Nephron progenitor cell (in vitro differentiated cells): ENCODE data around the gene CRAMP1.

Experiments
- DNase-seq: peaks from one replicate; pipeline ENCODE4 v3.0.0; 2021
- H3K27ac Mint-ChIP-seq: 2 replicates; pipeline ENCODE4 v1.8.0; 2021; ENCODE audit warnings: mild to moderate bottlenecking, moderate library complexity, mixed read lengths
- H3K27me3 Mint-ChIP-seq: 2 replicates; pipeline ENCODE4 v1.8.0; 2021; ENCODE audit warnings: mild to moderate bottlenecking, low read depth, mixed read lengths; ENCODE audit not compliant: poor library complexity
- H3K36me3 Mint-ChIP-seq: 2 replicates; pipeline ENCODE4 v1.8.0; 2021; ENCODE audit warnings: low read depth, mixed read lengths
- H3K4me1 Mint-ChIP-seq: 2 replicates; pipeline ENCODE4 v1.8.0; 2021; ENCODE audit warnings: mixed read lengths
- H3K4me3 Mint-ChIP-seq: 2 replicates; pipeline ENCODE4 v1.8.0; 2021; ENCODE audit warnings: mild to moderate bottlenecking, moderate library complexity, mixed read lengths
- H3K9me3 Mint-ChIP-seq: 2 replicates; pipeline ENCODE4 v1.8.0; 2021; ENCODE audit warnings: mild to moderate bottlenecking, moderate library complexity, mixed read lengths
- TF ChIP-seq, protein P1 (sequence below): fragments of 200-600 bp; sonication (generic); IDR thresholded peaks from 2 replicates; pipeline ENCODE4 v1.5.0; 2021; ENCODE audit warnings: antibody characterized with exemption

CRAMP1 gene

DNA sequence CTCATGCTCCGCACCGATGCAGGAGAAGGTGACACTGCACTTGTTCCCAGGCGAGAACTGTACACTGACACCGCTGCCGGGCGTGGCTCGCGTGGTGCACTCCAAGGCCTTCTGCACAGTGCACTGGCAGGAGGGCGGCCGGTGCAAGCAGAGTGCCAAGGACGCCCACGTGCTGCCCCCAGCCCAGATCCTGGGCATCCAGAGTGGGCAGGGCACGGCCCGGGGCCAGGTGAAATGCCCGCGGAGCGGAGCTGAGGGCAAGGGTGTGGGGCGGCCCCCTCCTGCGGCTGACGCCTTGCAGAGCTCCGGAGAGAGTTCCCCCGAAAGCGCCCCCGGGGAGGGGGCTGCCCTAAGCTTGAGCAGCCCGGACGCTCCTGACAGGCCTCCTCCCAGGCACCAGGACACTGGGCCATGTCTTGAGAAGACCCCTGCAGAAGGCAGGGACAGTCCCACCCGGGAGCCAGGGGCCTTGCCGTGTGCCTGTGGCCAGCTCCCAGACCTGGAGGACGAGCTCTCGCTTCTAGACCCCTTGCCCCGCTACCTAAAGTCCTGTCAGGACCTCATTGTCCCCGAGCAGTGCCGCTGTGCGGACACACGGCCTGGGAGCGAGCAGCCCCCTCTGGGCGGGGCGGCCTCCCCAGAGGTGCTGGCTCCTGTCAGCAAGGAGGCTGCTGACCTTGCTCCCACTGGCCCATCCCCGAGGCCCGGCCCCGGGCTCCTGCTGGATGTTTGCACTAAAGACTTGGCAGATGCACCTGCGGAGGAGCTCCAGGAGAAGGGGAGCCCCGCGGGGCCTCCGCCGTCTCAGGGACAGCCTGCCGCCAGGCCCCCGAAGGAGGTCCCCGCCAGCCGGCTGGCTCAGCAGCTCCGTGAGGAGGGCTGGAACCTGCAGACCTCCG, 44.0 kb downstream of the CRAMP1 start:
- no peak overlapping the region for H3K4me3 Mint-ChIP-seq
- peaks cover 12% of the 10 kb centered on the region for H3K27me3 Mint-ChIP-seq
- DNase-seq = no peak
- H3K9me3 Mint-ChIP-seq = peaks cover under 1% of the 10 kb centered on the region
- no peak overlapping the region for H3K27ac Mint-ChIP-seq
- no peaks in the 10 kb centered on the region for H3K4me1 Mint-ChIP-seq
- TF ChIP-seq, protein P1, sequence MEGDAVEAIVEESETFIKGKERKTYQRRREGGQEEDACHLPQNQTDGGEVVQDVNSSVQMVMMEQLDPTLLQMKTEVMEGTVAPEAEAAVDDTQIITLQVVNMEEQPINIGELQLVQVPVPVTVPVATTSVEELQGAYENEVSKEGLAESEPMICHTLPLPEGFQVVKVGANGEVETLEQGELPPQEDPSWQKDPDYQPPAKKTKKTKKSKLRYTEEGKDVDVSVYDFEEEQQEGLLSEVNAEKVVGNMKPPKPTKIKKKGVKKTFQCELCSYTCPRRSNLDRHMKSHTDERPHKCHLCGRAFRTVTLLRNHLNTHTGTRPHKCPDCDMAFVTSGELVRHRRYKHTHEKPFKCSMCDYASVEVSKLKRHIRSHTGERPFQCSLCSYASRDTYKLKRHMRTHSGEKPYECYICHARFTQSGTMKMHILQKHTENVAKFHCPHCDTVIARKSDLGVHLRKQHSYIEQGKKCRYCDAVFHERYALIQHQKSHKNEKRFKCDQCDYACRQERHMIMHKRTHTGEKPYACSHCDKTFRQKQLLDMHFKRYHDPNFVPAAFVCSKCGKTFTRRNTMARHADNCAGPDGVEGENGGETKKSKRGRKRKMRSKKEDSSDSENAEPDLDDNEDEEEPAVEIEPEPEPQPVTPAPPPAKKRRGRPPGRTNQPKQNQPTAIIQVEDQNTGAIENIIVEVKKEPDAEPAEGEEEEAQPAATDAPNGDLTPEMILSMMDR = no peak
- H3K36me3 Mint-ChIP-seq = peaks cover 42% of the 10 kb centered on the region

DNA sequence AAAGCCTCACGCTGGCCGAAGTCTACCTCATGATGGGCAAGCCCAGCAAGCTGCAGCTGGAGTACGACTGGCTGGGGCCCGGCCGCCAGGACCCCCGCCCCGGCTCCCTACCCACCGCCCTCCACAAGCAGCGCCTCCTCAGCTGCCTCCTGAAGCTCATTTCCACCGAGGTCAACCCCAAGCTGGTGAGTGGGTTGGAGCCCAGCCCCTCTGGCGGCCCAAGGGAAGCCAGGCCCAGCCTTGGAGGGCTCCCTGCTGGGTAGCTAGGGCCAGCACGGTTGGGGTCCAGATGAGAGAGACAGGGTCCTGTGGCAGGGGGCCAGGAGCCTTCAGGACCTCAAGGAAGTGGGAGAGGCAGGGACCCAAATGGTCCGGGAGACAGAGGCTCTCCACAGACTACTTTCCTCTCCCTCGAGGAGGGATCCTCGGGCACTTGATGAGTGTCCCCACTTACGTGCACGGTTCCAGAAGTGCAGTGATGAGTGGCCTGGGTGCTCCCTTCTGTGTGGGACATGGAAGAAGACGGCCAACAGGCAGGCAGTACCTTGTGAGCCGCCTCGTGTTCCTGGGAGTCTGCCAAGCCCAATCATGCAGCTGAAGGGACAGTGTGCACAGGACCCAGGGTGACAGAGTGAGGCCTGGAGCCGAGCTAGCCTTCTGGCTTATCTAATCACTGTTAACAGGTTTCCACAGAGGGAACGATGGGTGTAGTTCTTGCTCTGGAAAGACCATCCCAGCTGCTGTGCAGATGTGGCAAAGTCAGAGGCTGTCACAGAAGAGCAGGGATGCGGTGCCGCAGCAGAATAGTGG, 44.9 kb downstream of the CRAMP1 start:
- Mint-ChIP-seq H3K4me1 (no peaks in the 10 kb centered on the region), H3K27me3 (peaks cover 6% of the 10 kb centered on the region), H3K36me3 (peaks cover 37% of the 10 kb centered on the region), H3K4me3 (no peak overlapping the region), H3K27ac (no peak overlapping the region), H3K9me3 (no peaks in the 10 kb centered on the region)
- no peak for DNase-seq
- TF ChIP-seq, protein P1 = no peak

DNA sequence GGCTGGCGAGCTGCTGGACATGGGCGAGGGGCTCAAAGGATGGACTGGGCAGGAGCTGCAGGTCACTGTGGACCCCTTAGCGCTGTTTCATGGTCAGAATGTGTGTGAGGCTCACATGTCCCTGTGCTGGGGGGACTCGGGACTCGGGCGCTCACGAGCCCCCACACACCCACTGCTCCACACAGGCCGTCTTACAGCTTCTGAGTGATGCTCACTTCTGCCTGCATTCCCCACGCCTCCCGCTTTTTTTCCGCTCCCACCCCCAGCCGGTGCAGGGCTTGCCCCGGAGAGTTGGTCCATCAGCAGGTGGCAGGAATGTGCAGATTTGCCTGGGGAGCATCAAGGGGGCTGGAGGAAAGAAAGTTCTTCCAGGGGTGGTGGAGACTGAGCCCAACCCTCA, 45.7 kb downstream of the CRAMP1 start:
- H3K27me3 Mint-ChIP-seq = peaks cover 6% of the 10 kb centered on the region
- H3K4me3 Mint-ChIP-seq = no peak overlapping the region
- H3K36me3 Mint-ChIP-seq = peaks cover 34% of the 10 kb centered on the region
- H3K9me3 Mint-ChIP-seq = no peaks in the 10 kb centered on the region
- DNase-seq = no peak
- no peaks in the 10 kb centered on the region for H3K4me1 Mint-ChIP-seq
- H3K27ac Mint-ChIP-seq = no peak overlapping the region
- TF ChIP-seq, protein P1 = no peak

DNA sequence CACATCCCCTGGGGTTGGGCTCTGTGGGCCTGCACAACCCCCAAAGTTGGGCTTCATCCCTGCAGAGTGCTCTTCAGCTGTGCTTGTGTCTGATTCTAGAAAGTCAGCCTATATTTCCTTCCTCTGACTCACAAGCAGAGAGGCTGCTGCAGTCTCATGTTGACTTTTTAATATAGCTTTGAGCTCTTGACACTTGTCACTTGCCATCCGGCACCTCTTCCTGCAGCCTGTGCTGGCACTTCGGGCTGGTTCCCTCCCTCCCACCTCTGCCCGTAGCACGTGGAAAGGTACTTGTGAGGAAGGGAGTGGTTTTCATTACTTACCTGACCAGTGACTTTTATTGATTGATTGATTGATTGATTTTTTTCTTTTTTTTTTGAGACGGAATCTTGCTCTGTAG, 46.9 kb downstream of the CRAMP1 start:
- no peak overlapping the region for H3K4me3 Mint-ChIP-seq
- no peak for DNase-seq
- peaks cover 6% of the 10 kb centered on the region for H3K27me3 Mint-ChIP-seq
- H3K36me3 Mint-ChIP-seq = peaks cover 35% of the 10 kb centered on the region
- H3K9me3 Mint-ChIP-seq = no peaks in the 10 kb centered on the region
- TF ChIP-seq, protein P1 = no peak
- no peaks in the 10 kb centered on the region for H3K4me1 Mint-ChIP-seq
- no peak overlapping the region for H3K27ac Mint-ChIP-seq

DNA sequence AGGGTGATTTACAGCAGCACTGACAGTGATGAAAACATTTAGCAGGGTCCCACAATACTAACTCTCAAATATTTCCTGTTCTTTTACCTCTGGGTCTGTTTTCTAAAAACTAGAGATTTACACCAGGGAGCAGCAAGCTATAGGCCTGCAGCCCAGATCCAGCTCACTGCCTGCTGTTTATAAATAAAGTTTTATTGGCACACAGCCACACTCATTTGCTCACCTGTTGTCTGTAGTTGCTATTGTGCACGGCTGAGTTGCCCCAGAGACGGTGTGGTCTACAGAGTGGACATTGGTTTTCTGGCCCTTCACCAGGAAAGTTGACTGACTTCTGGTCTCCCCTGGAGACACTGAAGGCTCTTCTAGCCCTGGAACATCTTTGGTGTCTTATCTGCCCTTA, 49.7 kb downstream of the CRAMP1 start:
- Mint-ChIP-seq H3K27me3 (peaks cover 6% of the 10 kb centered on the region), H3K9me3 (no peaks in the 10 kb centered on the region), H3K36me3 (peaks cover 30% of the 10 kb centered on the region), H3K27ac (peak overlapping the region; percentile 90), H3K4me1 (no peaks in the 10 kb centered on the region), H3K4me3 (no peak overlapping the region)
- no peak for DNase-seq
- TF ChIP-seq, protein P1 = no peak
